Naive B cell (primary cell): ENCODE measurements around the gene FCRL2. TPM values are rescaled to one million over a fixed set of nuclear protein-coding genes. Genes with fewer than 3 reads are reported as not detected.
A peak's percentile ranks its signal among the peaks of the same experiment; 100 is the strongest.
"Not testable (repeated sequence)": the region's sequence is repeated elsewhere in the genome, so short reads cannot be mapped to it uniquely, and the experiment has no call there.

Experiments
- ATAC-seq, 2 donors: fragments of 150-1000 bp; cut with Tn5 transposase; 2 replicates each; pipeline ENCODE4 v1.10.0; 2021; ENCODE audit warnings: low read depth in 2 of 2, mild to moderate bottlenecking in 2 of 2, moderate library complexity in 2 of 2
- DNase-seq: peaks from one replicate; pipeline ENCODE4 v3.0.0; 2022
- H3K27ac Mint-ChIP-seq, 6 donors: one replicate each; pipeline ENCODE4 v1.8.0; 2020 to 2022; ENCODE audit warnings: mild to moderate bottlenecking in 6 of 6, mixed read lengths in 6 of 6, moderate library complexity in 5 of 6, inconsistent platforms in 2 of 6
- H3K27me3 Mint-ChIP-seq, 3 donors: one replicate each; pipeline ENCODE4 v1.8.0; 2021 to 2022; ENCODE audit warnings: mixed read lengths in 3 of 3, mild to moderate bottlenecking in 1 of 3
- H3K36me3 Mint-ChIP-seq, 2 donors: one replicate each; pipeline ENCODE4 v1.8.0; 2020 to 2022; ENCODE audit warnings: mixed read lengths in 2 of 2, inconsistent platforms in 1 of 2, mild to moderate bottlenecking in 1 of 2
- H3K4me1 Mint-ChIP-seq, 3 donors: one replicate each; pipeline ENCODE4 v1.8.0; 2020 to 2022; ENCODE audit warnings: mixed read lengths in 3 of 3, inconsistent platforms in 1 of 3, mild to moderate bottlenecking in 1 of 3, moderate library complexity in 1 of 3
- H3K4me3 Mint-ChIP-seq, 8 donors: one replicate each; pipeline ENCODE4 v1.8.0; 2020 to 2022; ENCODE audit warnings: mild to moderate bottlenecking in 8 of 8, mixed read lengths in 8 of 8, moderate library complexity in 8 of 8, inconsistent platforms in 2 of 8
- H3K9me3 Mint-ChIP-seq, 7 donors: one replicate each; pipeline ENCODE4 v1.8.0; 2020 to 2022; ENCODE audit warnings: mixed read lengths in 7 of 7, mild to moderate bottlenecking in 5 of 7, inconsistent platforms in 2 of 7, moderate library complexity in 1 of 7
- polyA plus RNA-seq, 6 donors: library from polyadenylated mRNA; unstranded; fragments of 300-500 nt; fragmentation: Illumina TruSeq; gene quantifications; one replicate each; pipeline ENCODE4 v1.2.3, GENCODE V29; 2021; ENCODE audit warnings: low read depth in 6 of 6

Gene FCRL2
- polyA plus RNA-seq, 6 donors from 2014 or later = 26.1 to 98.4 (median 41.4) TPM

DNA sequence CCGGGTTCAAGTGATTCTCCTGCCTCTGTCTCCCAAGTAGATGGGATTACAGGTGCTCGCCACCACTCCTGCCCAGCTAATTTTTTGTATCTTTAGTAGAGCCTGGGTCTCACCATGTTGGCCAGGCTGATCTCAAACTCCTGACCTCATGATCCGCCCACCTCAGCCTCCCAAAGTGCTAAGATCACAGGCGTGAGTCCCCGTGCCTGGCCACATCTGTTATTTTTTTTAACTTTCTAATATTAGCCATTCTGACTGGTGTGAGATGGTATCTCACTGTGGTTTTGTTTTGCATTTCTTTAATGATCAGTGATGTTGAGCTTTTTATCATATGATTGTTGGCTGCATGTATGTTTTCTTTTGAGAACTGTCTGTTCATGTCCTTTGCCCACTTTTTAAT, 40.9 kb downstream of the FCRL2 start:
- not testable (repeated sequence) for DNase-seq, ATAC-seq, H3K27me3 Mint-ChIP-seq, H3K36me3 Mint-ChIP-seq
- Mint-ChIP-seq H3K4me1 (peaks cover 58 to 75% (median 65%) of the 10 kb centered on the region in 3 donors), H3K27ac (peak overlapping the region in 5 of 6 donors; percentile 26 to 94 (median 63)), H3K4me3 (peak overlapping the region in 3 of 8 donors; percentile 12 to 54 (median 42)), H3K9me3 (peaks cover 0 to 19% (median 8%) of the 10 kb centered on the region in 7 donors)

DNA sequence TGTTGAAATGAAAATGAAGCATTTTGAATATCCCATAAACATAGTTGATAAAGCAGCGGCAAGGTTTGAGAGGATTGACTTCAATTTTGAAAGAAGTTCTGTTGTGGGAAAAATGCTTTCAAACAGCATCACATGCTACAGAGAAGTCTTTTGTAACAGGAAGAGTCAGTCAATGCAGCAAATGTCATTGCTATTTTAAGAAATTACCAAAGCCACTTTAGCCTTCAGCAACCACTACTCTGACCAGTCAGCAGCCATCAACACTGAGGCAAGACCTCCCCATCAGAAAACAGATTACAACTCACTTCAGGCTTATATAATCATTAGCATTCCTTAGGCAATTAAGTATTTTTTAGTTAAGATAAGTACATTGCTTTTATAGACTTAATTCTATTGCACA, 42.6 kb downstream of the FCRL2 start:
- Mint-ChIP-seq H3K27me3 (no peaks in the 10 kb centered on the region), H3K27ac (peak overlapping the region; percentile 26 to 92 (median 40)), H3K9me3 (peaks cover 0 to 19% (median 8%) of the 10 kb centered on the region in 7 donors), H3K4me3 (peak overlapping the region in 4 of 8 donors; percentile 20 to 68 (median 32)), H3K4me1 (peaks cover 55 to 74% (median 62%) of the 10 kb centered on the region in 3 donors), H3K36me3 (peaks cover 0 to 8% of the 10 kb centered on the region in 2 donors)
- DNase-seq = no peak
- ATAC-seq = peak; percentile 70 to 77

DNA sequence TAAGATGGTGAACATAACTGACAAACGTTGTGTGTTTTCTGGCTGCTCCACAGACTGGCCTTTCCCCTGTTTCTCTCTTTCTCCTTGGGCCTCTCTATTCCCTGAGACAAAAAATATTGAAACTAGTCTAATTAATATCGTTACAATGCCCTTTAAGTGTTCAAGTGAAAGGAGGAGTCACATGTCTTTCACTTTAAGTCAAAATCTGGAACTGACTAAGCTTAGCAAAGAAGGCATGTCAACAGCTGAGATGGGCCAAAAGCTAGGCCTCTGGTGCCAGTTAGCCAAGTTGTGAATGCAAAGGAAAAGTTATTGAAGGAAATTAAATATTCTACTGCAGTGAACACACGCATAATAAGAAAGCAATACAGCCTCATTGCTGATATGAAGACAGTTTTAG, 44.2 kb downstream of the FCRL2 start:
- H3K36me3 Mint-ChIP-seq = peaks cover 0 to 6% of the 10 kb centered on the region in 2 donors
- H3K27me3 Mint-ChIP-seq = no peaks in the 10 kb centered on the region
- no peak for ATAC-seq
- peaks cover 0 to 14% (median 5%) of the 10 kb centered on the region in 7 donors for H3K9me3 Mint-ChIP-seq
- H3K4me3 Mint-ChIP-seq = peak overlapping the region in 1 of 8 donors; percentile 2
- peak overlapping the region in 5 of 6 donors; percentile 17 to 89 (median 44) for H3K27ac Mint-ChIP-seq
- peaks cover 52 to 73% (median 65%) of the 10 kb centered on the region in 3 donors for H3K4me1 Mint-ChIP-seq
- no peak for DNase-seq

DNA sequence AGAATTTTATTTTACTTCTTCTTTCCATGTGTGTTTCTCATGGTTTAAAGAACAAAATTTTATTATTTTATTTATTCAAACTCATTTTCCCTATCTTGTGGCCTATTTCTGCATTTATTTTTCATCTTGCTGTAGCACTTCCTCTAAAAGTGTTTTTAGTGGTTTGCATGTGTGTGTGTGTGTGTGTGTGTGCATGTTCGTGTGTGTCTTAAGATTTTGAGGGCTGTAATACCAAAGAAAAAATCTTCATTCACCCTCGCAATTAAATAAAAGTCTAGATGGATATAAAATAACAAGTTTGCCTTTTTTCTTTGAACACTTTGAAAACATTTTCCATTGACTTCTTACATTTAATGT, 51.7 kb downstream of the FCRL2 start:
- Mint-ChIP-seq H3K4me1 (peaks cover 65 to 83% (median 76%) of the 10 kb centered on the region in 3 donors), H3K36me3 (peaks cover 7 to 26% of the 10 kb centered on the region in 2 donors), H3K9me3 (peaks cover 10 to 27% (median 19%) of the 10 kb centered on the region in 7 donors), H3K27me3 (no peaks in the 10 kb centered on the region), H3K4me3 (peak overlapping the region in 7 of 8 donors; percentile 54 to 78 (median 73)), H3K27ac (peak overlapping the region; percentile 96 to 100 (median 98))
- DNase-seq (peak; percentile 78), ATAC-seq (peak; percentile 22 to 41)

DNA sequence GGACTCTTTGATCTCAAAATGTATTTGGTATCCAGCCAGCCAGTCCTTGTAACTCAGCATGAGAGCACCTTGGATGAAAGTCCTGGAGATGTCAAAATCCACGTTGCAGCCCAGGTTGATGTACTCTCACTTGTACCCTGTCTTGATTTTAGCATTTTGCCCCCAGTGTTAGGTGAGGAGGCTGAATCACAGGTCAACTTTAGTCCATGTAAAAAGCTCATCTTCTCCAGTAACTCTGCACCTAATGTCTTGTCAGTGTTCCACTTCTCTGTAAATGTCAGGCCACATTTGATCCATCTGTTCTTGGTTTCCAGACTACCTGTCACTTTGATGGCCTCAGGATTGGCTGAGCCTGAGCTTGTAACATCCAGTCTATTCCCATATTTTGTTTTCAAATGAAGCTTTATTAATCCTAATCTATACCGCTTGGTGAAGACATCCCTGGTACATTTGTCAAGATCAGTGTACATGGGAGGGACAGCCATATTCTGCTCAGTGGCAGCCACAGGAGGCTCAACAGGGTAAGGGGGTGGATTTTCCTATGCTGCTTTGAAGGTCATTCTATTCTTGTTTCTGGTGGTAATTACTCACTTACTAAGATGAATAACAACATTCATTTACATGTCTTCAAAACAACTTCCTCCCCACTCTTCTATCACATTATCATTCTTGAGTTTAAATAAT, 52.3 kb downstream of the FCRL2 start:
- Mint-ChIP-seq H3K4me1 (peaks cover 67 to 85% (median 76%) of the 10 kb centered on the region in 3 donors), H3K9me3 (peaks cover 10 to 31% (median 19%) of the 10 kb centered on the region in 7 donors), H3K27ac (peak overlapping the region; percentile 88 to 100 (median 98)), H3K36me3 (peaks cover 7 to 26% of the 10 kb centered on the region in 2 donors), H3K4me3 (peak overlapping the region in 7 of 8 donors; percentile 39 to 79 (median 74)), H3K27me3 (no peaks in the 10 kb centered on the region)
- ATAC-seq (peak in 1 of 2 donors; percentile 3), DNase-seq (no peak)

DNA sequence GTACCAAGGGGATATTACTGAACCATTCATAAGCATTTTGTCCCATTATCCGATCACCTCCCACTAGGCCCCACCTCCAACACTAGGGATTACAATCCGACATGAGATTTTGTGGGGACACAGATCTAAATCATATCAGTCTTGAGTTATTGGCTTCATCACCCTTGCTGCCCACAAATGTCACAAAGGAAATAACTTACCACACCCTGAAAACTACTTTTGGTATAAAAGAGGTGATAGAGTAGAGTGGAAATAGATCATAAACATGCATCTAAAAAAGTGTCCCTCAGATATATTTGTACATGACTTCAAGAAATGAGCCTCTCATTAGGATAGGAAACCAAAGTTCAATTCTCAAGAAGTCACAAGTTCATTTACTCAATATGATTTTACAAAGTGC, 53.8 kb downstream of the FCRL2 start:
- DNase-seq (no peak), ATAC-seq (no peak)
- H3K27me3 Mint-ChIP-seq = no peaks in the 10 kb centered on the region
- peaks cover 10 to 28% (median 19%) of the 10 kb centered on the region in 7 donors for H3K9me3 Mint-ChIP-seq
- H3K27ac Mint-ChIP-seq = peak overlapping the region in 5 of 6 donors; percentile 49 to 96 (median 93)
- peak overlapping the region; percentile 5 to 85 (median 68) for H3K4me3 Mint-ChIP-seq
- H3K4me1 Mint-ChIP-seq = peaks cover 65 to 79% (median 71%) of the 10 kb centered on the region in 3 donors
- H3K36me3 Mint-ChIP-seq = peaks cover 7 to 20% of the 10 kb centered on the region in 2 donors

DNA sequence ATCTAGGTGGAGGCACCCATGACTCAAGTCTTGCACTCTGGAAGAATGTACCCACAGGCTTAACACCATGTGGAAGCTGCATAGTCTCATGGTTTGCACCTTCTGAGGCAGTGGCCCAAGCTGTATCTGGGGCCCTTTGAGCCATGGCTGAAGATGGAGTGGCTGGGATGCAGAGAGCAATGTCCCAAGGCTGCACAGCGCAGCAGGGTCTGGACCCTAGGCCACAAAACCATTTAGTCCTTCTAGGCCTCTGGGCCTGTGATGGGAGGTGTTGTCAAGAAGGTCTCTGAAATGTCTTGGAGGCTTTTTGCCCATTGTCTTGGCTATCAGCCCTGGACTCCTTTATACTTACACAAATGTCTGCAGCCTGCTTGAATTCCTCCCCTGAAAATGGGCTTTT, 54.9 kb downstream of the FCRL2 start:
- Mint-ChIP-seq H3K4me3 (peak overlapping the region in 4 of 8 donors; percentile 44 to 77 (median 67)), H3K27ac (peak overlapping the region in 3 of 6 donors; percentile 44 to 96 (median 93)), H3K36me3 (peaks cover 7 to 20% of the 10 kb centered on the region in 2 donors), H3K9me3 (peaks cover 10 to 28% (median 19%) of the 10 kb centered on the region in 7 donors), H3K27me3 (no peaks in the 10 kb centered on the region), H3K4me1 (peaks cover 57 to 69% (median 62%) of the 10 kb centered on the region in 3 donors)
- DNase-seq (no peak), ATAC-seq (no peak)

DNA sequence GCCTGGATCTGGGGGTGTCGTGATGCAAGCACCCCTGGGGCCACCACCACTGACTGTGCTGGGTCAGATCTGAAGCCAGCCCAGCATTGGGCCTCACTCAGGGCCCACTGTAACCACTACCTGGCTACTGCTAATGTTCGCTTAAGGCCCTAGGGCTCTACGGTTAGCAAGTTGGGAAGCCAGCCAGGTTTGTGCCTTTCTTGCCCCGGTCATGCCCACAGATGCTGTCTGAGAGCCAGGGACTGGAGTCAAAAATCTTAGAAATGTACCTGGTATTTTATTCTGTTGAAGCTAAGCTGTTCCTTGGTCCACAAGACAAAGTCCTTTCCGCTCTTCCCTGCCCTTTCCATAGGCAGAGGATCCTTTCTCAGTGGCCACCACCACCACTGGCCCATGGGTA, 61.2 kb downstream of the FCRL2 start:
- ATAC-seq (no peak), DNase-seq (no peak)
- H3K36me3 Mint-ChIP-seq = peaks cover 1 to 3% of the 10 kb centered on the region in 2 donors
- H3K27ac Mint-ChIP-seq = peak overlapping the region in 4 of 6 donors; percentile 19 to 83 (median 54)
- H3K27me3 Mint-ChIP-seq = no peaks in the 10 kb centered on the region
- peak overlapping the region in 1 of 8 donors; percentile 11 for H3K4me3 Mint-ChIP-seq
- H3K9me3 Mint-ChIP-seq = peaks cover under 1 to 8% (median 1%) of the 10 kb centered on the region in 7 donors
- peaks cover 38 to 63% (median 38%) of the 10 kb centered on the region in 3 donors for H3K4me1 Mint-ChIP-seq

DNA sequence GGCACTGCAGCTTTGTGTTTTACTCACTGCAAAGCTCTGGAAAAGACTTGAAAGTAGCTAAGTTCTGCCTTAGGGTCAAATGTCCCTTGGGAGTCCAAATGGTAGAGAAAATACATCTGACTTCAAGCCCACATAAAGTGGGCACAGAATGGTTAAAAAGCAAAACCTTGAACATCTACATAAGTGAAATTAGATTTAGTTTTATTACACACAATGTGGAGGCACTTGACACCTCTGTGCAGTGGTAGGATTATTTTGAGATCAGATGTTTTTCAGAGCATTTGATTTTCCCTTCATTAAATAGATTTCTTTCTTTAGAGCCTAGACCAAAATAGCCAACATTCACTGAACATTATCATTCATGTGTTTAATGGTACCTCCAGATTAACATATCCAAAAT, 65.1 kb downstream of the FCRL2 start:
- Mint-ChIP-seq H3K4me1 (peaks cover 62 to 90% (median 63%) of the 10 kb centered on the region in 3 donors), H3K27ac (peak overlapping the region; percentile 4 to 95 (median 73)), H3K9me3 (peaks cover 0 to 8% (median 3%) of the 10 kb centered on the region in 7 donors), H3K27me3 (no peaks in the 10 kb centered on the region), H3K36me3 (no peaks in the 10 kb centered on the region), H3K4me3 (peak overlapping the region in 7 of 8 donors; percentile 32 to 82 (median 51))
- DNase-seq (no peak), ATAC-seq (no peak)

DNA sequence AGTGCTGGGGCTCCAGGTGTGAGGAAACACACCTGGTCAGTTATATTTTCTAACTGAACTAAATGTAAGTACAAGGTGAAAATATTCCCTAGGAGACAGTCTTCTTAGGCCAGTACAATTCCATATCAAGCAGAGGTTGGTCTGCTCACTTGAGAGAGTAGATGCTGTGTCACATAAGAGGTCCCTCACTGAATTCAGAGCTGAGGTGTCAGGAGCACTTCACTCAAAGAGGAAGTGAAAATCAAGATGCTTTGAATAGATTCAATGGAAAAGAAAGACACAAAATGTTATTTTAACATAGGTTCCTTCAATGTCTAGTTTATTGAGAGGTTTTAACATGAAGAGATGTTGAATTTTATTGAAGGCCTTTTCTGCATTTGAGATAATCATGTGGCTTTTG, 72.1 kb downstream of the FCRL2 start:
- peak overlapping the region; percentile 55 to 87 (median 70) for H3K4me3 Mint-ChIP-seq
- H3K36me3 Mint-ChIP-seq = no peaks in the 10 kb centered on the region
- DNase-seq (peak; percentile 50), ATAC-seq (peak; percentile 77 to 81)
- peaks cover 88 to 98% (median 92%) of the 10 kb centered on the region in 3 donors for H3K4me1 Mint-ChIP-seq
- no peaks in the 10 kb centered on the region for H3K27me3 Mint-ChIP-seq
- peaks cover 0 to 13% (median 4%) of the 10 kb centered on the region in 7 donors for H3K9me3 Mint-ChIP-seq
- H3K27ac Mint-ChIP-seq = peak overlapping the region; percentile 44 to 85 (median 50)

DNA sequence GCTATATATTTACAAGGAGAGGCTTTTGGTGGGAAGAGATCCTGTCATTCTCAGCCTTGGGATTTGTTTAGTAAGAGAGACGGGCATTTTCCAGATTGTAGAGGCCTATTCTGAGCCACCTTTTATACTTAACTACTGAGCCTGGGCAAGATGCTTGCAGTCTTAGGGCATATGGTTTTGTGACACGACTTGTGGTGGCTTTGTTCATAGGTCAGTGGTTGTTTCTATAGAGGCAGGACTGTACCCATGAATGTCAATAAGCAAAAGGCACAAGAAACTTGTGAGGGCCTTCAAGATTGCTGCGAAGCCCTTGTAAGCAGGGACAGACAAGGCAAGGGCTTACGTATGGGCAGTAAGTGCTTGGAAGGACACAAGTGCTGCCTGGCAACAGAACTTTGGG, 73.0 kb downstream of the FCRL2 start:
- H3K4me1 Mint-ChIP-seq = peaks cover 88 to 98% (median 92%) of the 10 kb centered on the region in 3 donors
- ATAC-seq (no peak), DNase-seq (no peak)
- peak overlapping the region in 3 of 8 donors; percentile 29 to 67 (median 54) for H3K4me3 Mint-ChIP-seq
- H3K27ac Mint-ChIP-seq = peak overlapping the region in 4 of 6 donors; percentile 60 to 90 (median 72)
- peaks cover 0 to 8% of the 10 kb centered on the region in 2 donors for H3K36me3 Mint-ChIP-seq
- peaks cover 0 to 13% (median 4%) of the 10 kb centered on the region in 7 donors for H3K9me3 Mint-ChIP-seq
- H3K27me3 Mint-ChIP-seq = no peaks in the 10 kb centered on the region

DNA sequence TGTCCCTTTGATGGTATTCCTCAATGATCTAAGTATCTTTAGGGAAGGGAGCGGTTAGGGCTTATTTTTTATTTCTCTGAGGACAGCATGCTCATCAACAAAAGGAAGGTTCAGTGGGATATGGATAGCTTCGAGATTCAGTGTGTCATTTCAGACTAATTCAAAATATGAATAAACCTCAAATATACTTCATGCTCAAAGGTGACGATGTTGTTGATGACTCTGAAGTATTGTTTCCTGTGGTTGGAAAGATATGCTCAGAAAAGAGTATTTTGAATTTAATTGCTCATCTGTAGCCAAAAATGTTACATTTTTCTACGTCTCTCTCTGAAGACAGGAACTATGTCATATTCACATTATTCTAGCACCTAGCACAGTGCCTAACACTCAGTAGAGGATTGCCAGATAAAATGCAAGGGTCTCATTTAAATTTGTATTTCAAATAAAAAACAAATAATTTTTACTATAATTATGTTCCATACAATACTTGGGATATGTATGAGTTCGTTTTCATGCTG, 74.6 kb downstream of the FCRL2 start:
- Mint-ChIP-seq H3K4me3 (peak overlapping the region in 3 of 8 donors; percentile 36 to 69 (median 65)), H3K27ac (peak overlapping the region in 4 of 6 donors; percentile 3 to 93 (median 84))

DNA sequence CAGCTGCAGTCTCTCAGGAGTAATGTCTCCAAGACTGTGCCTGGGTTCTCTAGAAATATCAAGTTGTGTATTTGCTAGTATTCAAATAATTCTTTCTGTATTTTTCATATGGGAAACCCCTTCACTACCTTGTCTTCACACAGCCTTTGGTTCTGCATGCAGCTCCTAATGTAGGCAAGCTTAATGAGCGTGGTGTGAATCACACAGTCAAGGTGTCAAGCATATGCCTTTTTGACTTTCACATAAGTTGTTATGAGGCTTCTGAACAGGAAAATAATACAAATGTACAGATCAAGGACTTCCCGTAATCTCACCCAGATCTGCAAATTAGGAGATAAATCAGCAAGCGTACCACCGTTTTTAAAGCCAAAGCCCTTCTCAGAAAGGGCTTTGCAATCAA, 76.2 kb downstream of the FCRL2 start, which contains the start of gene FCRL3:
TSS of gene FCRL3 (minus strand) at position 38 of the 400 bp plus-strand sequence. CDS start 280 bp downstream, outside the sequence.
- Mint-ChIP-seq H3K4me3 (peak within 1 kb of the TSS; percentile 76 to 97 (median 91)), H3K27ac (peak within 1 kb of the TSS; percentile 84 to 96 (median 92)), H3K4me1 (peaks cover 88 to 98% (median 92%) of the 10 kb centered on the region in 3 donors), H3K36me3 (peaks cover 9 to 13% of the 10 kb centered on the region in 2 donors), H3K27me3 (no peaks in the 10 kb centered on the region), H3K9me3 (peaks cover 0 to 5% (median 0%) of the 10 kb centered on the region in 7 donors)
- ATAC-seq (peak; percentile 49 to 70), DNase-seq (peak; percentile 43)

More for the DNA sequence above, 74.6 kb downstream of the FCRL2 start:
- Mint-ChIP-seq H3K9me3 (peaks cover 0 to 7% (median 0%) of the 10 kb centered on the region in 7 donors), H3K36me3 (peaks cover 9 to 13% of the 10 kb centered on the region in 2 donors), H3K4me1 (peaks cover 89 to 98% (median 92%) of the 10 kb centered on the region in 3 donors), H3K27me3 (no peaks in the 10 kb centered on the region)
- no peak for ATAC-seq
- no peak for DNase-seq
